ENCODE data around the gene POP7.

DNA sequence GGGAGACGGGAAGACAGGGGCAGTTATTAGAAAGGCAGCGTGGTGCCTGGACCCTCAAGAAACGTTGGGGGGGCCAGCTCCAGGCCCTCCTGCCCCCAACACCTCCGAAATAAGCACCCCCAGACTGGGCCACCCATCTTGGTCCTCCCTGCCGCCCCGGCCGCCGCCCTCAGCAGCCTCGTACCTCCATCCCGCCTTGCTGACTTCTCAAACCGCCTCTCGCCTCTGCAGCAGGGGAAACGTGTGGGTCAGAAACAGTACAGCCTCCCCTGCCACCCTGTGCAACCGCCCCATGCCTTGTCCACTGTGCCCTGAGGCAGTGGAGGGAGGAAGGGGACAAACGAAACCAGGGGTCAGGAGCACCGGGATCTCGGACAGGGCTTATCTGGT, 19.1 kb upstream of the POP7 start:
- TF ChIP-seq, protein P1, sequence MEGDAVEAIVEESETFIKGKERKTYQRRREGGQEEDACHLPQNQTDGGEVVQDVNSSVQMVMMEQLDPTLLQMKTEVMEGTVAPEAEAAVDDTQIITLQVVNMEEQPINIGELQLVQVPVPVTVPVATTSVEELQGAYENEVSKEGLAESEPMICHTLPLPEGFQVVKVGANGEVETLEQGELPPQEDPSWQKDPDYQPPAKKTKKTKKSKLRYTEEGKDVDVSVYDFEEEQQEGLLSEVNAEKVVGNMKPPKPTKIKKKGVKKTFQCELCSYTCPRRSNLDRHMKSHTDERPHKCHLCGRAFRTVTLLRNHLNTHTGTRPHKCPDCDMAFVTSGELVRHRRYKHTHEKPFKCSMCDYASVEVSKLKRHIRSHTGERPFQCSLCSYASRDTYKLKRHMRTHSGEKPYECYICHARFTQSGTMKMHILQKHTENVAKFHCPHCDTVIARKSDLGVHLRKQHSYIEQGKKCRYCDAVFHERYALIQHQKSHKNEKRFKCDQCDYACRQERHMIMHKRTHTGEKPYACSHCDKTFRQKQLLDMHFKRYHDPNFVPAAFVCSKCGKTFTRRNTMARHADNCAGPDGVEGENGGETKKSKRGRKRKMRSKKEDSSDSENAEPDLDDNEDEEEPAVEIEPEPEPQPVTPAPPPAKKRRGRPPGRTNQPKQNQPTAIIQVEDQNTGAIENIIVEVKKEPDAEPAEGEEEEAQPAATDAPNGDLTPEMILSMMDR (IDR thresholded peaks at IDR 0.05; ENCODE audit: low read depth, low read length), result no peak
- no peak for TF ChIP-seq POLR2A (IDR thresholded peaks at IDR 0.05; ENCODE audit: extremely low read depth, insufficient read length)
- TF ChIP-seq, protein P2, sequence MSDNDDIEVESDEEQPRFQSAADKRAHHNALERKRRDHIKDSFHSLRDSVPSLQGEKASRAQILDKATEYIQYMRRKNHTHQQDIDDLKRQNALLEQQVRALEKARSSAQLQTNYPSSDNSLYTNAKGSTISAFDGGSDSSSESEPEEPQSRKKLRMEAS (IDR thresholded peaks at IDR 0.05; ENCODE audit: low read depth, low read length), result no peak
- TF ChIP-seq MYC (IDR thresholded peaks at IDR 0.05; ENCODE audit: low read depth, low read length), result no peak

Measured in NB4 (cell line).